Activated naive CD8-positive, alpha-beta T cell (primary cell): Measurements from ENCODE around the gene NPTXR.

Source experiments
- H3K27ac Mint-ChIP-seq: one replicate; pipeline ENCODE4 v1.8.0; 2021; ENCODE audit warnings: mixed read lengths
- H3K27me3 Mint-ChIP-seq: one replicate; pipeline ENCODE4 v1.8.0; 2021; ENCODE audit warnings: mixed read lengths
- H3K36me3 Mint-ChIP-seq: one replicate; pipeline ENCODE4 v1.8.0; 2021; ENCODE audit warnings: mixed read lengths
- H3K4me1 Mint-ChIP-seq: one replicate; pipeline ENCODE4 v1.8.0; 2021; ENCODE audit warnings: low read depth, mixed read lengths
- H3K4me3 Mint-ChIP-seq: one replicate; pipeline ENCODE4 v1.8.0; 2021; ENCODE audit warnings: mild to moderate bottlenecking, mixed read lengths
- H3K9me3 Mint-ChIP-seq: one replicate; pipeline ENCODE4 v1.8.0; 2021; ENCODE audit warnings: low read depth, mixed read lengths

The NPTXR gene

GRCh38 chr22:38770257-38770949, 73.4 kb downstream of the NPTXR start:
- Mint-ChIP-seq H3K9me3 (no peaks in the 10 kb centered on the region), H3K4me3 (no peak overlapping the region), H3K4me1 (peaks cover 8% of the 10 kb centered on the region), H3K27me3 (no peaks in the 10 kb centered on the region), H3K36me3 (no peaks in the 10 kb centered on the region), H3K27ac (no peak overlapping the region)
